HepG2 (cell line): ENCODE measurements around the gene ACAA2. TPM values are rescaled to one million over a fixed set of nuclear protein-coding genes. Genes with fewer than 3 reads are reported as not detected.

Experiments
- ATAC-seq: fragments of 200-7000 bp; cut with Tn5 transposase; 3 replicates; pipeline ENCODE4 v1.9.1; 2020; ENCODE audit warnings: mild to moderate bottlenecking, moderate library complexity
- BruUV-seq: library from RNA; stranded (reverse); fragments of 400-500 nt; replicated peaks from 2 replicates; lab custom pipeline; 2021; lab: Mats Ljungman, UMichigan
- CTCF ChIA-PET: fragments of 300-600 bp; formaldehyde crosslinking; extraction: SDS; loops from one replicate; lab custom pipeline; 2021; ENCODE audit warnings: low total read pairs, inconsistent platforms, low intra/inter-chr PET ratio; lab: Yijun Ruan, JAX
- POLR2A ChIA-PET: fragments of 350-600 bp; sonication (Branson Sonifier 250); formaldehyde crosslinking; loops from one replicate; lab custom pipeline; 2020; ENCODE audit warnings: antibody characterized with exemption, inconsistent platforms; lab: Yijun Ruan, JAX
- DNase-seq: peaks from one replicate; pipeline ENCODE4 v3.0.0-alpha.2; 2015; ENCODE audit warnings: low spot score
- FAIRE-seq: peaks from 3 replicates; lab custom pipeline; 2011; peaks lifted over from hg19 to GRCh38; lab: Jason Lieb, UNC
- H2AFZ ChIP-seq: one replicate; pipeline ENCODE4 v1.6.1; 2011; ENCODE audit warnings: low read length, inconsistent platforms
- H3K27ac ChIP-seq: fragments of 300-600 bp; 3 replicates; pipeline ENCODE4 v1.8.0; 2011; ENCODE audit warnings: mixed run types, mild to moderate bottlenecking, mixed read lengths, low read length, inconsistent platforms; ENCODE audit not compliant: insufficient read depth; ENCODE audit errors: extremely low read length
- H3K27me3 ChIP-seq, 2 experiments: fragments of 200-600 bp in 1 of 2; 2 replicates in 1 of 2; 3 replicates in 1 of 2; pipeline versions ENCODE4 v1.6.0 to v1.8.0; 2011; ENCODE audit warnings: low read length in 2 of 2, mild to moderate bottlenecking in 2 of 2, moderate library complexity in 2 of 2, inconsistent platforms in 1 of 2; ENCODE audit not compliant: insufficient read depth in 2 of 2, control insufficient read depth in 1 of 2
- H3K36me3 ChIP-seq, 2 experiments: fragments of 200-600 bp in 1 of 2; replicated peaks in 1 of 2; 2 replicates in 1 of 2; 3 replicates in 1 of 2; pipeline versions ENCODE4 v1.5.1 to v1.8.0; 2011; ENCODE audit warnings: low read length in 2 of 2, inconsistent platforms in 1 of 2; ENCODE audit not compliant: insufficient read depth in 2 of 2, control insufficient read depth in 1 of 2
- H3K4me1 ChIP-seq: 2 replicates; pipeline ENCODE4 v1.5.1; 2012; ENCODE audit warnings: low read length, inconsistent platforms; ENCODE audit not compliant: insufficient read depth
- H3K4me2 ChIP-seq: 2 replicates; pipeline ENCODE4 v1.6.0; 2011; ENCODE audit warnings: low read depth, low read length, inconsistent platforms
- H3K4me3 ChIP-seq, 3 experiments: fragments of 200-600 bp in 1 of 3; sonication (generic), shearing (Covaris generic) in 1 of 3; replicated peaks in 1 of 3; 2 replicates each; pipeline ENCODE4 v1.5.1; 2011 to 2016; ENCODE audit warnings: low read length in 3 of 3, inconsistent platforms in 2 of 3, low read depth in 2 of 3, mild to moderate bottlenecking in 2 of 3, control low read depth in 1 of 3, mixed read lengths in 1 of 3; ENCODE audit not compliant: insufficient read depth in 1 of 3
- H3K79me2 ChIP-seq: one replicate; pipeline ENCODE4 v1.6.1; 2011; ENCODE audit warnings: low read length, inconsistent platforms; ENCODE audit not compliant: insufficient read depth
- H3K9ac ChIP-seq: 2 replicates; pipeline ENCODE4 v1.6.0; 2011; ENCODE audit warnings: mild to moderate bottlenecking, low read depth, low read length, inconsistent platforms; ENCODE audit not compliant: insufficient read depth
- H3K9me3 ChIP-seq: 2 replicates; pipeline ENCODE4 v1.5.1; 2012; ENCODE audit warnings: mild to moderate bottlenecking, low read length
- H4K20me1 ChIP-seq: 2 replicates; pipeline ENCODE4 v1.6.0; 2011; ENCODE audit warnings: inconsistent platforms, mild to moderate bottlenecking, low read length, moderate library complexity; ENCODE audit not compliant: insufficient read depth
- ARNT2 ChIP-seq: sonication (generic); formaldehyde crosslinking; IDR thresholded peaks from 2 replicates; pipeline ENCODE4 v1.8.0; 2022; ENCODE audit warnings: mild to moderate bottlenecking, low read depth, missing genetic modification reagents, moderate library complexity
- CCDC6 ChIP-seq: sonication (generic); formaldehyde crosslinking; IDR thresholded peaks from 2 replicates; pipeline ENCODE4 v1.8.1; 2022; ENCODE audit warnings: mild to moderate bottlenecking, missing genetic modification reagents, moderate library complexity
- EZH2 ChIP-seq: conservative IDR thresholded peaks from 2 replicates; pipeline ENCODE4 v1.6.1; 2012; ENCODE audit warnings: mild to moderate bottlenecking, low read depth, low read length, moderate library complexity
- MAFF ChIP-seq: IDR thresholded peaks from 2 replicates; pipeline ENCODE4 v1.6.1; 2011; ENCODE audit warnings: low read depth, low read length, improper control_type of control experiment
- MXI1 ChIP-seq: IDR thresholded peaks from 3 replicates; pipeline ENCODE4 v1.6.1; 2012; ENCODE audit warnings: low read depth, low read length, inconsistent platforms, borderline replicate concordance
- PHF21A ChIP-seq: sonication (generic); formaldehyde crosslinking; IDR thresholded peaks from 2 replicates; pipeline ENCODE4 v1.5.0; 2020; ENCODE audit warnings: mild to moderate bottlenecking, missing genetic modification reagents
- SP140L ChIP-seq: sonication (generic); formaldehyde crosslinking; IDR thresholded peaks from 2 replicates; pipeline ENCODE4 v1.4.0; 2020; ENCODE audit warnings: missing genetic modification reagents, borderline replicate concordance
- USF2 ChIP-seq, 2 experiments: sonication (generic) in 1 of 2; formaldehyde crosslinking in 1 of 2; IDR thresholded peaks; 2 replicates each; pipeline versions ENCODE4 v1.5.1 to v1.6.1; 2011 to 2020; ENCODE audit warnings: borderline replicate concordance in 1 of 2, low read depth in 1 of 2, low read length in 1 of 2, mild to moderate bottlenecking in 1 of 2, missing genetic modification reagents in 1 of 2, moderate library complexity in 1 of 2
- ZNF350 ChIP-seq: sonication (generic); formaldehyde crosslinking; IDR thresholded peaks from 2 replicates; pipeline ENCODE4 v1.4.0; 2020; ENCODE audit warnings: mild to moderate bottlenecking, low read depth, missing genetic modification reagents, borderline replicate concordance
- ZSCAN21 ChIP-seq: sonication (generic); formaldehyde crosslinking; IDR thresholded peaks from 2 replicates; pipeline ENCODE4 v1.8.0; 2022; ENCODE audit warnings: mild to moderate bottlenecking, missing genetic modification reagents, moderate library complexity, borderline replicate concordance
- ZSCAN5A ChIP-seq: sonication (generic); formaldehyde crosslinking; IDR thresholded peaks from 2 replicates; pipeline ENCODE4 v1.8.0; 2022; ENCODE audit warnings: mild to moderate bottlenecking, missing genetic modification reagents, borderline replicate concordance
- WGBS: methylation state at CpG from one replicate; pipeline ENCODE4 v1.1.6; 2017; ENCODE audit warnings: low lambda C conversion rate; 5-methylcytosine and 5-hydroxymethylcytosine counted together
- in situ Hi-C: cut with HindIII; loops from 2 replicates; pipeline ENCODE4 v1.10.0; 2017; ENCODE audit warnings: low pct_unique_long_range_greater_than_20kb; ENCODE audit not compliant: extremely low pct_ligation_motif_present
- intact Hi-C: fragments of 100-400 bp; cut with micrococcal nuclease; formaldehyde crosslinking; loops from one replicate; pipeline ENCODE4 v1.10.0; 2022; ENCODE audit not compliant: unreplicated experiment
- polyA plus RNA-seq, 8 experiments: library from polyadenylated mRNA; depleted of rRNA in 3 of 8; stranded (reverse) in 7 of 8; unstranded in 1 of 8; fragments of >200 nt; fragmentation: Illumina TruSeq in 4 of 8; extraction: Trizol in 4 of 8; gene quantifications; 2 replicates each; pipeline versions ENCODE4 v1.2.1 to v1.2.3, GENCODE V29; 2011 to 2016; ENCODE audit warnings: low read depth in 4 of 8, missing spikeins in 1 of 8, mixed read lengths in 1 of 8; ENCODE audit not compliant: insufficient read depth in 1 of 8
- total RNA-seq, 5 experiments: library from RNA; depleted of rRNA; stranded (reverse); fragments of >200 nt; fragmentation: Illumina TruSeq; extraction: Trizol; gene quantifications; 2 replicates each; pipeline ENCODE4 v1.2.3, GENCODE V29; 2016; ENCODE audit warnings: low read depth in 1 of 5

The ACAA2 gene
- total and polyA plus RNA-seq, 2 of the 13 experiments (the other 11 are each of a cell fraction or from before 2014, with no cell fraction given) = 51.6 to 182 TPM

- Histone ChIP-seq H3K4me2 (no peak overlapping the region), H3K4me3 (no peak overlapping the region), H3K79me2 (no peaks in the 10 kb centered on the region), H3K36me3 (no peaks in the 10 kb centered on the region; a peak in 1 of 5 replicates), H2AFZ (no peak overlapping the region), H3K9ac (no peak overlapping the region), H3K27ac (no peak overlapping the region), H3K9me3 (no peaks in the 10 kb centered on the region), H3K4me1 (peaks cover 16% of the 10 kb centered on the region), H3K27me3 (no peaks in the 10 kb centered on the region), H4K20me1 (no peaks in the 10 kb centered on the region)
- in situ Hi-C loops = loop anchor here (5.0 kb wide), 2 partner anchors 297 to 347 kb away; partner anchors contain the start of gene LIPG
- CTCF ChIA-PET = interaction anchor here (2.2 kb wide), 1 partner anchor 300 kb away, joined by 15 read pairs; no protein-coding TSS in a partner anchor
- intact Hi-C loops = loop anchor here (5.0 kb wide), 2 partner anchors 47 to 72 kb away; partner anchors contain the start of gene ACAA2
- ATAC-seq (no peak), FAIRE-seq (no peak), DNase-seq (no peak)
- WGBS = 91% methylated on average over 10 of the region's 12 CpGs
- POLR2A ChIA-PET = no interaction called here
- no TSS peak for BruUV-seq
- no peak for TF ChIP-seq ZNF350 (CRISPR knock-in tag)
- no peak for TF ChIP-seq CCDC6 (CRISPR knock-in tag)
- no peak for TF ChIP-seq SP140L (CRISPR knock-in tag)
- no peak for TF ChIP-seq ARNT2 (CRISPR knock-in tag)
- no peak for TF ChIP-seq PHF21A (CRISPR knock-in tag)
- no peak for TF ChIP-seq MXI1
- TF ChIP-seq EZH2 = no peak
- no peak for TF ChIP-seq ZSCAN5A (CRISPR knock-in tag)
- no peak for TF ChIP-seq ZSCAN21 (CRISPR knock-in tag)
- TF ChIP-seq USF2 (IDR thresholded peaks at IDR 0.05; ENCODE audit: low read depth, low read length) = no peak
- no peak for TF ChIP-seq USF2 (CRISPR knock-in tag; IDR thresholded peaks at IDR 0.05; ENCODE audit: borderline replicate concordance)
- no peak for TF ChIP-seq MAFF
Measured at GRCh38 chr18:49859725-49860124, 46.4 kb upstream of the ACAA2 start.
